Dermis microvascular lymphatic vessel endothelial cell (primary cell): ENCODE data around the gene HYAL2. TPM values are rescaled to one million over a fixed set of nuclear protein-coding genes. Genes with fewer than 3 reads are reported as not detected.

Source experiments
- DNase-seq, 2 donors: peaks; one replicate each; pipeline versions ENCODE4 v3.0.0 to v3.0.0-alpha.2; 2010; ENCODE audit warnings: low read depth in 2 of 2
- total RNA-seq: library from RNA; depleted of rRNA; stranded (reverse); fragments of >200 nt; gene quantifications from 2 replicates; pipeline ENCODE4 v1.2.1, GENCODE V29; 2014

HYAL2 gene
- total RNA-seq, 1 donor from 2014 or later: 384 TPM

- DNase-seq: no peak
These were observed 51.1 kb downstream of the HYAL2 start for GRCh38 chr3:50271314-50271936.

GRCh38 chr3:50270422-50271224 is 51.9 kb downstream of the HYAL2 start:
- DNase-seq: no peak

GRCh38 chr3:50269977-50270413 is 52.5 kb downstream of the HYAL2 start:
- DNase-seq: no peak

DNA sequence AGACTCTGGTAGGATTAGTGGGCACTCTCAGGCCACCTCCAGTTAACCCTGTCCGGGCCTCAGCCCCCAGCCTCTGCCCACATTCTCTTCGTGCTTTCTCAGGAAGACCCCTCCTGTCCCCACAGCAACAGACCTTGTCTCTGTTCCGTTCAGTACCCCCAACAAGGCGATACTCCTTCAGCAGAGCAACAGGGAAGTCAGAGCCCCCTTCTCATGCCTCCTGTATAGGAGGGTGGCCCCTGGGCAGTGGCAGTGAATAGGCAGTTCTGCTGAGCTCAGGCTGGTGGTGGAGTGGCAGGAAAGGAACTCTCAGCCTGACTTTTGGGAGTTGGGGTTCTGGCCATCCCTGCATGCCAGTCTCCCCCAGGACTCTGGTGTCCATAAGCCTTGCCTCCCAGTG is 53.1 kb downstream of the HYAL2 start:
- DNase-seq: no peak

DNA sequence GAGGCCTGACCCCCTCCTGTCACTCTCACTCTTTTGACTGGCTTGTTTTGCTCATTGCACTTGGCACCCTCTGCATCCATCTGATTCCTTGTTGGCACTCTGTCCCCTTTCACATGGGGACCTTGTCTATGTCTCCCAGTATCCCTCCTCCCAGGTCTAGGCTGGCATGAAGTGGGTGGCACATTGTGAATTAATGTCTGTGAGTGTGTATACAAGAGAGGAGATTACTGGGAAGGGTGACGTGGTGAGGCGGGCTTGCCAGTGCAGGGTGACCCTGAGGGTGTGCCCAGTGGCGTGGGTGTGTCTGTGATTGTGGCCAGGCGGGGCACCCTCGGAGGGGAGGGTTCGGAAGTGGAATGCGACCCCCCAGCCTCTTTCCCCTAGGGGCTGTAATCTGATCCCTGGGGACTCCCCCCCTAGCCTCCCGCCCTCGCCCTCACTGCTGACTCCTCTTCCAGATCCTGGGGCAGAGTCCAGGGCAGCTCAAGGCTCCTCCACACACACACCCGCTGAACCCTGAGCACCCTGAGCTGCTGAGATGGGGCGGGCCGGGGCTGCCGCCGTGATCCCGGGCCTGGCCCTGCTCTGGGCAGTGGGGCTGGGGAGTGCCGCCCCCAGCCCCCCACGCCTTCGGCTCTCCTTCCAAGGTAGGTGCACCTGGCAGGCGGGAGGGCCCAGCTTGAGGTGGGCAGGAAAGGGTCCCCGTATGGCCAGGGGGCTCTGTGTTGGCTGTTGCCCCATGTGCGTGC is 53.7 kb downstream of the HYAL2 start, which contains the start of gene SEMA3B:
TSS of gene SEMA3B (plus strand) at position 445 of the 749 bp plus-strand sequence. CDS start at position 539, 94 bp downstream.
- no peak for DNase-seq

GRCh38 chr3:50268276-50268675 is 54.3 kb downstream of the HYAL2 start:
- DNase-seq: no peak

Other genes with a start within 250 kb of the HYAL2 start
- 108 and 148 TPM in 2 replicates for gene RBM5, start 233.8 kb downstream of the HYAL2 start, total RNA-seq
- gene SEMA3F, start 167.4 kb downstream of the HYAL2 start, total RNA-seq: 15.7 and 29.8 TPM in 2 replicates
- under 0.01 TPM in 1 of 2 replicates, not detected in the other for gene GNAT1, start 131.1 kb downstream of the HYAL2 start, total RNA-seq
- gene SLC38A3, start 117.5 kb downstream of the HYAL2 start, total RNA-seq: under 0.01 TPM in 2 replicates
- 390 and 560 TPM in 2 replicates for gene GNAI2, start 86.5 kb downstream of the HYAL2 start, total RNA-seq
- gene SEMA3B, start 53.6 kb downstream of the HYAL2 start, total RNA-seq: 0.26 and 0.51 TPM in 2 replicates
- not detected in 2 replicates for gene LSMEM2, start 43.7 kb downstream of the HYAL2 start, total RNA-seq
- gene IFRD2, start 30.3 kb downstream of the HYAL2 start, total RNA-seq: 117 and 130 TPM in 2 replicates
- 17.5 and 23.6 TPM in 2 replicates for gene HYAL3, start 23.3 kb downstream of the HYAL2 start, total RNA-seq
- 4.0 and 4.5 TPM in 2 replicates for gene NAA80, start 23.3 kb downstream of the HYAL2 start, total RNA-seq
- gene HYAL1, start 19.2 kb downstream of the HYAL2 start, total RNA-seq: 4.6 and 6.7 TPM in 2 replicates
- 20.7 and 22.3 TPM in 2 replicates for gene TUSC2, start 5.5 kb upstream of the HYAL2 start, total RNA-seq
- 12.6 and 23.9 TPM in 2 replicates for gene RASSF1, start 18.1 kb upstream of the HYAL2 start, total RNA-seq
- gene ZMYND10, start 23.0 kb upstream of the HYAL2 start, total RNA-seq: under 0.01 and 0.25 TPM in 2 replicates
- 12.3 and 16.9 TPM in 2 replicates for gene NPRL2, start 28.0 kb upstream of the HYAL2 start, total RNA-seq
- 18.9 and 23.9 TPM in 2 replicates for gene CYB561D2, start 28.1 kb upstream of the HYAL2 start, total RNA-seq
- 27.0 and 43.9 TPM in 2 replicates for gene TMEM115, start 36.8 kb upstream of the HYAL2 start, total RNA-seq
- gene CACNA2D2, start 180.9 kb upstream of the HYAL2 start, total RNA-seq: under 0.01 TPM in 2 replicates
- 1.5 and 1.9 TPM in 2 replicates for gene C3orf18, start 245.0 kb upstream of the HYAL2 start, total RNA-seq
- gene HEMK1, start 246.8 kb upstream of the HYAL2 start, total RNA-seq: 4.0 and 4.8 TPM in 2 replicates